Body of pancreas (tissue), 4 donors: ENCODE measurements around the gene ZXDC.
A peak's percentile ranks its signal among the peaks of the same experiment; 100 is the strongest.

ENCODE experiments used
- POLR2A ChIP-seq, 3 donors: fragments of 450-650 bp; IDR thresholded peaks; one replicate each; pipeline ENCODE4 v1.6.1; 2016; ENCODE audit warnings: antibody characterized with exemption in 3 of 3, mild to moderate bottlenecking in 2 of 3
- TF ChIP-seq, protein P1 (sequence below), 7 experiments: fragments of 450-650 bp in 4 of 7; fragments of 200-600 bp in 3 of 7; sonication (generic) in 3 of 7; IDR thresholded peaks; one replicate each; pipeline ENCODE4 v1.5.1; 2016 to 2019; ENCODE audit warnings: antibody characterized with exemption in 7 of 7

DNA sequence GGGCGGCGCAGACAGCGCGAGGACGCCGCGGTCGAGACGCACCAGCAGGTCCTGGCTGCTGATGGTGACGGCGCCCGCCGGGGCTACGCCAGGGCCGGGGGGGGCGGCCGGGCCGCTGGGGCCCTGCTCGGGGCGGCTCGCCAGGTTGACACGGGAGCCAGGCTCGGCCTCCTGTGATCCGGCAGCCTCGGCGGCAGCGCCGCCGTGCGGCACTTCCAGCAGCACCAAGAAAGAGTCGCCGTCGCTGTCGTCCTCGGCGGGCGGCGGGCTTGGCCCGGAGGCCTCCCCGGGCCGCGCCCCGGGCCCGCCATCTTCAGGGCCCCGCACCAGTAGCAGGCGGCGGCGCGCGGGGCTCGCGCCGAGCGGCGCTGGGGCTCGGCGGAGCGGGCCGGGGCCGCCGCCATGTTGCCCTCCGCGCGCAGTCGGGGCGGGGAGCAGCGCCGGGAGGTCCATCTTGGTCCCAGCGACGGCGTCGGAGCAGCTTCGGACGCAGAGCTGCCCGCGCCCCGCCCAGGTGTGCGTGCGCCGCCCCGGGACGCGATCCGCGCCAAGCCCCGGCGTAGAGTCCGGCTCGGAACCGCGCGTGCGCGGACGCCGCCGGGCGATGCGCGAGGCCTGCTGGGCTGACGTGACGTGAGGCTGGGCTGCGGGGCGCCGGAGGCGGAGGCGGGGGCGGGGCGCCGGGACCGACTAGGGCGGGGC is at the start of gene ZXDC:
- TF ChIP-seq POLR2A (IDR thresholded peaks at IDR 0.05), result peak; percentile 32 to 77 (median 43)
- TF ChIP-seq, protein P1, sequence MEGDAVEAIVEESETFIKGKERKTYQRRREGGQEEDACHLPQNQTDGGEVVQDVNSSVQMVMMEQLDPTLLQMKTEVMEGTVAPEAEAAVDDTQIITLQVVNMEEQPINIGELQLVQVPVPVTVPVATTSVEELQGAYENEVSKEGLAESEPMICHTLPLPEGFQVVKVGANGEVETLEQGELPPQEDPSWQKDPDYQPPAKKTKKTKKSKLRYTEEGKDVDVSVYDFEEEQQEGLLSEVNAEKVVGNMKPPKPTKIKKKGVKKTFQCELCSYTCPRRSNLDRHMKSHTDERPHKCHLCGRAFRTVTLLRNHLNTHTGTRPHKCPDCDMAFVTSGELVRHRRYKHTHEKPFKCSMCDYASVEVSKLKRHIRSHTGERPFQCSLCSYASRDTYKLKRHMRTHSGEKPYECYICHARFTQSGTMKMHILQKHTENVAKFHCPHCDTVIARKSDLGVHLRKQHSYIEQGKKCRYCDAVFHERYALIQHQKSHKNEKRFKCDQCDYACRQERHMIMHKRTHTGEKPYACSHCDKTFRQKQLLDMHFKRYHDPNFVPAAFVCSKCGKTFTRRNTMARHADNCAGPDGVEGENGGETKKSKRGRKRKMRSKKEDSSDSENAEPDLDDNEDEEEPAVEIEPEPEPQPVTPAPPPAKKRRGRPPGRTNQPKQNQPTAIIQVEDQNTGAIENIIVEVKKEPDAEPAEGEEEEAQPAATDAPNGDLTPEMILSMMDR (IDR thresholded peaks at IDR 0.05), result peak in 5 of 7 experiments; percentile 24 to 74 (median 28)
